ENCODE results near the gene INTS6. TPM values are rescaled to one million over a fixed set of nuclear protein-coding genes. Genes with fewer than 3 reads are reported as not detected.

The INTS6 gene
- total RNA-seq, 4 donors from 2014 or later = 15.3 to 37.0 (median 25.2) TPM

GRCh38 chr13:51355217-51355616 is 97.6 kb downstream of the INTS6 start:
- H3K9me3 ChIP-seq = no peaks in the 10 kb centered on the region
- DNase-seq = no peak
- 48% methylated on average over 2 of the region's 2 CpGs; no CpG with 5 or more reads in 1 of the 2 donors for WGBS, 2 donors (ENCODE audit: low coverage in 1 of 2)
- in situ Hi-C loops (cut with MboI; ENCODE audit: low pct_ligation_motif_present in 1 of 4, low pct_unique_long_range_greater_than_20kb in 1 of 4, low sequenced_read_pairs in 3 of 4) (no loop called here), intact Hi-C loops (cut with DNase I; ENCODE audit: low total_unique reads) (no loop called here)
- H3K4me3 ChIP-seq = no peak overlapping the region
- no peaks in the 10 kb centered on the region for H3K36me3 ChIP-seq
- H3K4me1 ChIP-seq = no peaks in the 10 kb centered on the region
- H3K27ac ChIP-seq = no peak overlapping the region
- H3K27me3 ChIP-seq = no peaks in the 10 kb centered on the region
- no peak for TF ChIP-seq POLR2AphosphoS5 (IDR thresholded peaks at IDR 0.05)
- no peak for TF ChIP-seq EP300 (IDR thresholded peaks at IDR 0.05; ENCODE audit: low read depth)
- TF ChIP-seq CTCF (IDR thresholded peaks at IDR 0.05) = no peak
- no peak for TF ChIP-seq POLR2A (IDR thresholded peaks at IDR 0.05)

GRCh38 chr13:51349016-51349415 is 103.8 kb downstream of the INTS6 start:
- intact Hi-C loops (cut with DNase I; ENCODE audit: low total_unique reads) = no loop called here
- Histone ChIP-seq H3K4me1 (no peaks in the 10 kb centered on the region), H3K9me3 (no peaks in the 10 kb centered on the region), H3K4me3 (no peak overlapping the region), H3K27ac (no peak overlapping the region), H3K36me3 (no peaks in the 10 kb centered on the region), H3K27me3 (no peaks in the 10 kb centered on the region)
- TF ChIP-seq EP300 (IDR thresholded peaks at IDR 0.05; ENCODE audit: low read depth) (no peak), POLR2AphosphoS5 (IDR thresholded peaks at IDR 0.05) (no peak), CTCF (IDR thresholded peaks at IDR 0.05) (no peak), POLR2A (IDR thresholded peaks at IDR 0.05) (no peak)
- in situ Hi-C loops (cut with MboI; ENCODE audit: low pct_ligation_motif_present in 1 of 4, low pct_unique_long_range_greater_than_20kb in 1 of 4, low sequenced_read_pairs in 3 of 4) = no loop called here
- DNase-seq = no peak

GRCh38 chr13:51348069-51348967 is 104.5 kb downstream of the INTS6 start:
- no peak for DNase-seq
- Histone ChIP-seq H3K4me1 (no peaks in the 10 kb centered on the region), H3K27me3 (no peaks in the 10 kb centered on the region), H3K9me3 (no peaks in the 10 kb centered on the region), H3K36me3 (no peaks in the 10 kb centered on the region), H3K27ac (no peak overlapping the region), H3K4me3 (no peak overlapping the region)
- 66 to 89% methylated on average over 4 to 9 of the region's 10 CpGs for WGBS, 2 donors (ENCODE audit: low coverage in 1 of 2)
- intact Hi-C loops (cut with DNase I; ENCODE audit: low total_unique reads) = no loop called here
- TF ChIP-seq POLR2AphosphoS5 (IDR thresholded peaks at IDR 0.05) (no peak), EP300 (IDR thresholded peaks at IDR 0.05; ENCODE audit: low read depth) (no peak)
- in situ Hi-C loops (cut with MboI; ENCODE audit: low pct_ligation_motif_present in 1 of 4, low pct_unique_long_range_greater_than_20kb in 1 of 4, low sequenced_read_pairs in 3 of 4) = no loop called here

GRCh38 chr13:51347099-51347498 is 105.7 kb downstream of the INTS6 start:
- no peaks in the 10 kb centered on the region for H3K9me3 ChIP-seq
- TF ChIP-seq EP300 (IDR thresholded peaks at IDR 0.05; ENCODE audit: low read depth) (no peak), POLR2A (IDR thresholded peaks at IDR 0.05) (no peak), CTCF (IDR thresholded peaks at IDR 0.05) (no peak), POLR2AphosphoS5 (IDR thresholded peaks at IDR 0.05) (no peak)
- DNase-seq = no peak
- H3K27ac ChIP-seq = no peak overlapping the region
- H3K4me1 ChIP-seq = no peaks in the 10 kb centered on the region
- intact Hi-C loops (cut with DNase I; ENCODE audit: low total_unique reads) = no loop called here
- no peaks in the 10 kb centered on the region for H3K36me3 ChIP-seq
- H3K27me3 ChIP-seq = no peaks in the 10 kb centered on the region
- no peak overlapping the region for H3K4me3 ChIP-seq
- 86 to 87% methylated on average over 3 to 9 of the region's 9 CpGs for WGBS, 2 donors (ENCODE audit: low coverage in 1 of 2)
- in situ Hi-C loops (cut with MboI; ENCODE audit: low pct_ligation_motif_present in 1 of 4, low pct_unique_long_range_greater_than_20kb in 1 of 4, low sequenced_read_pairs in 3 of 4) = no loop called here
